HG02678 (cell line): Measurements from ENCODE around the gene VCL.
"Not testable (repeated sequence)": the region's sequence is repeated elsewhere in the genome, so short reads cannot be mapped to it uniquely, and the experiment has no call there.

ENCODE experiments used
- ATAC-seq: cut with Tn5 transposase; IDR thresholded peaks from one replicate; pipeline ENCODE4 v1.9.1; 2021; ENCODE audit warnings: mild to moderate bottlenecking, moderate library complexity; ENCODE audit not compliant: unreplicated experiment

The VCL gene

DNA sequence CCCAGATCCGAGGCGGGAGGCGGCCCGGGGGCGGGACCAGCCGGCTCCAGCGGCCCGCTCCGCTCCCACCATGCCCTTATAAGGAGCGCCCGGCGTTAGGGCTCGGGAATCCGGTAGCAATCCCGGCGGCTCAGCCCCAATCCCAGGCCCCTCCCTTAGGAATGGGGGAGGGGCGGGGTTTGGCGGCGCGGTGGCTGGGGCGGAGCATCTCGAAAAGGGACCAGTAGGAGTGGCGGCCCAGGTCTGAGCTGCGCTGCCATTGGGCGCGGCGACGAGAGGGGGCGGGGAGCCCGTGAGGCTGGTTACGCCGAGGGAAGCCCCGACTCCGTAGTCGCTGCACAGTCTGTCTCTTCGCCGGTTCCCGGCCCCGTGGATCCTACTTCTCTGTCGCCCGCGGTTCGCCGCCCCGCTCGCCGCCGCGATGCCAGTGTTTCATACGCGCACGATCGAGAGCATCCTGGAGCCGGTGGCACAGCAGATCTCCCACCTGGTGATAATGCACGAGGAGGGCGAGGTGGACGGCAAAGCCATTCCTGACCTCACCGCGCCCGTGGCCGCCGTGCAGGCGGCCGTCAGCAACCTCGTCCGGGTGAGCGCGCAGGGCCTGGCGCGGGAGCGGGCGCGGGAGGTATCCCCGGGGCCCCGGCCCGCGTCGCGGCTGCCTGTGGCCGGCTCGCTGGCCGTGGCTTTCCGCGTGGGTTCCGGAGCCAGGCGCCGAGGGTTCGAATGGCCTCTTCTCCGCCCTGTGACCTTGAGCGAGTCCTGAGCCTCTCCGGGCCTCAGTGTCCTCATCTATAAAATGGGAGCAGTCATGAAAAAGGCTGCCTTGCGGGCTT lies at the start of gene VCL:
TSS of gene VCL (plus strand) at position 330 of the 836 bp plus-strand sequence. CDS start at position 422, 92 bp downstream.
- ATAC-seq = peak; percentile 98

- no peak for ATAC-seq
Observed at GRCh38 chr10:73948947-73949633, 48.8 kb upstream of the VCL start.

DNA sequence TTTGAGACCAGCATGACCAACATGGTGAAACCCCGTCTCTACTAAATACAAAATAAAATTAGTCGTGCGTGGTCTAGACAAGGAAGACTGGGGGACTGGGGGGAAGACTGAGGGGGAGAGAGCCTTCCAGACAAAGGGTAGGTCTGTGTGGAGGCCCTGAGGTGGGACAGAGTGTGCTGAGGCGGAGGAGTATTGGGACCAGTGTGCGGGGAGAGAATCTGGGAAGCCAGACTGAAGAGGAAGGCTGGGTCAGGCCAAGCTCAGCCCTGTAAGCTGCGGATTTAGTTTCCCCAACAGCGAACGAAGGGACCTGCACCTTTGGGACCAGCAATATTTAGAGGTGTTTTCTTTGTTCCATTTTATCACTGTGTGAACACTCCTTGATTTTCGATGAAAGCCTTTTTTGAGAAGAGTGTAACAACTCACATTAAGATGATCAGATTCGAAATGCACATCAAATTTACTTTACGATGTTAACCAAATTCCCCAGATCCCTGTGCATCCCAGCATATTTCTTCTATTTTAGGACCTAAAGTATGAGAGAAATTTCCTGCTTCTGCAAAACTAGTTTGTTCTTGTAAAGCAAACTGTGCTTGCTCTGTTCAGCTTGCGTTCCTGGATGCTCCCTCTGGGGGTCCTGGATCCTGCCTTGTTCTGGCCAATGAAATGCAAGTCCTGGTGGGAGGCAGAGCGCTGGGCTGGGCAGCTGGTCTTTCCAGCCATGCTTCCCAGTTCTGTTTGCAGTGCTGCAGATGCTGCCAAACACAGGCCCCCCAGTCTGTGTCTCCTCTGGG lies 47.6 kb upstream of the VCL start:
- no peak for ATAC-seq

DNA sequence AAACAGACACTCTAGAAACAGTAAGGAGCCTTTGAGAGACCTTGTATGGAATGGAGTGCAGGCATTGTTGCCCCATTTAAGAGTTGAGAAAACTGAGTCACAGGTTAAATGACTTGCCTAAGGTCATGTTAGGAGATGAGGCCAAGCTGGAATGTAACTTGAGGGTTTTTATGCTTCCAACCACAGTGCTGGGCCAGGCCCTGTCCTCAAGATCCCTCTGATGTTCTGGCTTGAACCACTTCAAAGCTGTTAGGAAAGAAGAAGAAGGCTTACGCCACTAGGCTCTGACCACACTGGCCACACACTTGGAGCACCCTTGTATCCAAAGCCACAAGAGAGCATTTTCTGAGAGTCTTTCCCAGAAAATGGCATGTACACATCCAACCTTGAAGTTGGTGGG lies 44.3 kb upstream of the VCL start:
- ATAC-seq = no peak

- ATAC-seq = no peak
Observed at GRCh38 chr10:73954737-73955136, 43.2 kb upstream of the VCL start.

DNA sequence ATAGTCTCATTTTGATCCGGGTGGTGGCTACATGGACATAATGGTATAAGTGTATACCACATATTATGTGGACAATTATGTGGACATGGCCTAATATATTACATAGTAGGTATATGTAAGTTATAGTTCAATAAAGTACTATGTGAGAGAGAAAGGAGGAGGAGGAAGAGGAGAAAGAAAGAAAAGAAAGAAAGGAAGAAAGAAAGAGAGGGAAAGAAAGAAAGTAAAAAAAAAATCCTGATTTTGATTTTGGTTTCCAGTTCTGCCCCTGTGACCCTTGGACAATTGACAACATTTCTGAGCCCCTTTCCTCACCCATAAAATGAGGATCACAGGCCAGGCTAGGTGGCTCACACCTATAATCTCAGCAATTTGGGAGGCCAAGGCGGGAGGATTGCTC lies 42.2 kb upstream of the VCL start:
- ATAC-seq = no peak

DNA sequence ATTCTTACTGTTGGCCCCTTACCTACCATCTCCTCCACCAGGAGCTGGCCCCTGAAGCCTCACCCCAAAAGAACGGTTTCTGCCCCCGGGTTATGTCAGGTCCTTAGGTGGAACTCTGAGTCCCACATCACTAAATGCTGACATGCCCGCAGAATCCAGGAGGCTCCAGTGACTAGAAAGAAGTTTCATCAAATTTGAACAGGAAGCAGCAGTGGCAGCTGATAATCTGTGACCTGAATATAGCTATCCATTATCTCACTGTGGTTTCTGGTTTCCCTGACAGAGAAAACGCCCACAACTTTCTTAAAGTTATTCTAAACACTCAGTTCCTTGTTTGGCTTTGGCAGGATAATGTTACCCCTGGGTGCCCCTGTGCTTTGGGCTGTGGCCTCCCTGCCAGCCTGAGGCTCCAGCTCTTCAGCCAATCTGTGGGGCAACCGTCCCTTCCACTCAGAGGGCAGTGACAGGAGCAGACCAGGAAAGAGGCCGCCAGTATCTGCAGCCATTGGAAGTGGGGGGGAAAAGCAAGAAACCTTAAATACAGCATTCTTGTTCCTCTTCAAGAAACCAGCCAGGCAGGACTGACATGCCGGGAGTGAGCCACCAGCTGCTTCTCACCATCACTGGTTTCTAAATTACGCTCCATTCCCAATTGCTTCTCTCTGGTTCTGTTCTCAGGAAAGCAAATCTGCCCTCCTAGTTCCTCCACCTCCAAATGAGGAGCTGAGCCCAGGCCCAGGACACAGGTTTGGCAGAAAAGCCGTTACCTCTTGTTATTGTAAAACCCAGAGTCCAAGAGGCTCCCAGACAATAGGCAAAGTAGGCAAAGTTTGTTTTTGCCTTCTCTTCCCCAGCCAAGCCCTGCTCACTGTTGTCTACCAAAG lies 41.2 kb upstream of the VCL start:
- ATAC-seq = no peak

DNA sequence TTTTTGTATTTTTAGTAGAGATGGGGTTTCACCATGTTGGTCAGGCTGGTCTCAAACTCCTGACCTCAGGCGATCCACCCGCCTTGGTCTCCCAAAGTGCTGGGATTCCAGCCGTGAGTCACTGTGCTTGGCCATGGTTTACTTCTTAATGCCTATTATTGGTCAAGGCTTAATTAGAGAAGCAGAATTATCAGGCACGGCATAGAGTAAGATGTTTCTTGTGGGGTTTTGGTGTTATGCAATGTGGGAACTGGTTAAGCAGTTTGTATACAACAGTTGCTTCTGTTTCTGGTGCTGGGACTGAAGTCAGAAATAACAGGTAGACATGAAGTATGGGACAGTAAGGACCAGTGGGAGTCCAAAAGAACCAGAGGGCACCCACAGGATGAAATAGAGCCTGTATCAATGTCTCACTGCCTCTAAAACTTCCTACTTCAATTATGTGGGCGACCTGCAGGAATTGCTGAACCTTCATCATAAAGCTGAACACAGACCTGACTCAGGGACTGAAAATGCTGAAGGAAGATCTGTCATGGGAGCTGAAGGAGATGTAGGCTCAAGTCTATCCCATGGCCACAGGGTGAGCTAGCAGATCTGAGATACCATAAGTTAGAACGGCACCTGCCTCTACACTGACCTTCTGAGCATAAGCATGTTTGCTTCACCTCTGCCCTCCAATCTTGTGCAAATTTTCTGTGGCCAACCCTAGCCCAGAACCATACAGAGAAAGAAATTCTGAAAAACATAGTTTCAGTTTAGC lies 38.3 kb upstream of the VCL start:
- ATAC-seq = peak; percentile 40

DNA sequence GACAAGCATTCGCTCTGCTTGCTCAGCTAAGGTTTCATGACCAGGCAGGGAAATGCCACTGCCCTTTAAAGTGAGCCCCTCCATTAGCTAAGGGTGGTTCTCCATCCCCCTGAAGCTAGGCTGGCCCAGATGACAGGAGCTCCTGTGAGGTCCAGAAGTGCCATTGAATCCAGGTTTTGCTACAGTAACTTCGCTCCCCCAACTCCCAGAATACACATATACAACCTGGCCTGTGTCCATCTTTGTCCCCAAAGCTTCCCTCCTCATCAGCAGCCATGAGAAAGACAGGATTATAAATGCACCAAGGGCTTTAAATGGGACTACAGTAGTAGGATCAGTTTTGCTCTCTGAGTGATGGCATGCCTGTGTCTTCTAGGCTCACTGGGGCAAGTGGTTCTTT lies 35.5 kb upstream of the VCL start:
- no peak for ATAC-seq

- ATAC-seq = not testable (repeated sequence)
Observed at GRCh38 chr10:73963533-73963932, 34.4 kb upstream of the VCL start.

- no peak for ATAC-seq
Observed at GRCh38 chr10:73964743-73965142, 33.2 kb upstream of the VCL start.

GRCh38 chr10:73965267-73965889 lies 32.5 kb upstream of the VCL start:
- ATAC-seq = not testable (repeated sequence)

GRCh38 chr10:73965890-73966768 lies 31.8 kb upstream of the VCL start:
- no peak for ATAC-seq

DNA sequence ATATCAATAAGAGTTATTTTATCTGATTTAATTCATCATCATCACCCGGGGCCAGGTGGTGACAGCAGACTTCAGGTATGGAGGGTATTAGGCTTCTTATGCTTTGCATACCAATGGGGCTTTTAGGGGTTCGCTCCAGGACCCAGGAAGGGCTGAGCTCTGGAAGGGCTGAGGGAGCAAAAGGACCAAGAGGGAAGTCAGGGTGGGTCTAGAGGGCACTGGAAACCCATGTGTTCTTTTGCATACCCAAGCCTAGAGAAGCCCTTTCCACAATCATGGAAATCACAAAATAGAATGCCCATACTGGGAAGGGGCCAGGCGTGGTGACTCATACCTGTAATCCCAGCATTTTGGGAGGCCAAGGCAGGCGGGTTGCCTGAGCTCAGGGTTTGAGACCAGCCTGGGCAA lies 30.9 kb upstream of the VCL start:
- no peak for ATAC-seq

GRCh38 chr10:73967544-73967943 lies 30.4 kb upstream of the VCL start:
- ATAC-seq = no peak

DNA sequence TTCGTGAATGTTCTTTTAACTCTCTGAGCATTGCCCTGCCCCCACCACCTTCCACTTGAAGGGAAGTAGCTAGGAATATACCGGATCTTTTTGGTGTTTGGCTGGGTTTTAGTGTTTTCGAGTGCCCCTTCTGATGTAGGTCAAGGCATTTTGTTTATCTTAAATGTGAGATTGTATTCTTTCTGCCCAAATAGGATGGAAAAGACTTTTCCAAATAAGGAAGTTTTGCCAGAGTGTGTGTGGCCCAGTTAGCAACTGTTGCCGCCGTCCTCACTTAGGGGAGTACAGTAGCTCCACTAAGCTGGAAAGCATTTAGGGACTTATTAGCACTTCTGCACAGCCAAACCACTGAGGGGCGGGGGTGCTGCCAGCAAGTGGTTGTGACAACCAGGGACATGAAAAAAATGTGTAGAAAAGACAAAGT lies 29.8 kb upstream of the VCL start:
- ATAC-seq = no peak

- ATAC-seq = no peak
Observed at GRCh38 chr10:73969224-73969841, 28.6 kb upstream of the VCL start.

- no peak for ATAC-seq
Observed at GRCh38 chr10:73970845-73971244, 27.1 kb upstream of the VCL start.
